ENCODE data around the gene PRR5L.

PRR5L gene

GRCh38 chr11:36352922-36353321 lies 56.8 kb downstream of the PRR5L start:
- FAIRE-seq (peak; percentile 40), DNase-seq (ENCODE audit: insufficient read length, low spot score) (no peak)
- TF ChIP-seq TAF1 (IDR thresholded peaks at IDR 0.05; ENCODE audit: low read depth, low read length) (no peak), POU2F2 (IDR thresholded peaks at IDR 0.05; ENCODE audit: low read depth, low read length) (no peak), SPI1 (IDR thresholded peaks at IDR 0.05; ENCODE audit: low read depth, low read length) (no peak), POLR2A (IDR thresholded peaks at IDR 0.05; ENCODE audit: low read depth, low read length) (no peak), POLR2AphosphoS5 (IDR thresholded peaks at IDR 0.05; ENCODE audit: low read depth, low read length) (no peak), PAX5 (IDR thresholded peaks at IDR 0.05; ENCODE audit: insufficient read depth, low read length, severe bottlenecking) (no peak)

GRCh38 chr11:36354221-36355003 lies 58.3 kb downstream of the PRR5L start:
- peak; percentile 79 for FAIRE-seq

GRCh38 chr11:36356201-36356600 lies 60.1 kb downstream of the PRR5L start:
- no peak for DNase-seq (ENCODE audit: insufficient read length, low spot score)
- peak; percentile 90 for FAIRE-seq
- TF ChIP-seq POU2F2 (IDR thresholded peaks at IDR 0.05; ENCODE audit: low read depth, low read length): no peak
- no peak for TF ChIP-seq TAF1 (IDR thresholded peaks at IDR 0.05; ENCODE audit: low read depth, low read length)
- TF ChIP-seq POLR2A (IDR thresholded peaks at IDR 0.05; ENCODE audit: low read depth, low read length): no peak
- peak; percentile 88 for TF ChIP-seq SPI1 (IDR thresholded peaks at IDR 0.05; ENCODE audit: low read depth, low read length)
- TF ChIP-seq PAX5 (IDR thresholded peaks at IDR 0.05; ENCODE audit: insufficient read depth, low read length, severe bottlenecking): no peak
- no peak for TF ChIP-seq POLR2AphosphoS5 (IDR thresholded peaks at IDR 0.05; ENCODE audit: low read depth, low read length)

More at GRCh38 chr11:36354221-36355003, 58.3 kb downstream of the PRR5L start:
- no peak for DNase-seq (ENCODE audit: insufficient read length, low spot score)
- TF ChIP-seq PAX5 (IDR thresholded peaks at IDR 0.05; ENCODE audit: insufficient read depth, low read length, severe bottlenecking) (no peak), TAF1 (IDR thresholded peaks at IDR 0.05; ENCODE audit: low read depth, low read length) (no peak), POU2F2 (IDR thresholded peaks at IDR 0.05; ENCODE audit: low read depth, low read length) (no peak), POLR2A (IDR thresholded peaks at IDR 0.05; ENCODE audit: low read depth, low read length) (no peak), POLR2AphosphoS5 (IDR thresholded peaks at IDR 0.05; ENCODE audit: low read depth, low read length) (no peak), SPI1 (IDR thresholded peaks at IDR 0.05; ENCODE audit: low read depth, low read length) (no peak)

GRCh38 chr11:36357831-36358230 lies 61.7 kb downstream of the PRR5L start:
- FAIRE-seq (no peak), DNase-seq (ENCODE audit: insufficient read length, low spot score) (no peak)
- TF ChIP-seq PAX5 (IDR thresholded peaks at IDR 0.05; ENCODE audit: insufficient read depth, low read length, severe bottlenecking) (no peak), TAF1 (IDR thresholded peaks at IDR 0.05; ENCODE audit: low read depth, low read length) (no peak), POLR2AphosphoS5 (IDR thresholded peaks at IDR 0.05; ENCODE audit: low read depth, low read length) (no peak), POU2F2 (IDR thresholded peaks at IDR 0.05; ENCODE audit: low read depth, low read length) (no peak), POLR2A (IDR thresholded peaks at IDR 0.05; ENCODE audit: low read depth, low read length) (no peak), SPI1 (IDR thresholded peaks at IDR 0.05; ENCODE audit: low read depth, low read length) (no peak)

GRCh38 chr11:36358436-36358835 lies 62.3 kb downstream of the PRR5L start:
- no peak for TF ChIP-seq PAX5 (IDR thresholded peaks at IDR 0.05; ENCODE audit: insufficient read depth, low read length, severe bottlenecking)
- no peak for TF ChIP-seq POU2F2 (IDR thresholded peaks at IDR 0.05; ENCODE audit: low read depth, low read length)
- TF ChIP-seq SPI1 (IDR thresholded peaks at IDR 0.05; ENCODE audit: low read depth, low read length): no peak
- no peak for TF ChIP-seq TAF1 (IDR thresholded peaks at IDR 0.05; ENCODE audit: low read depth, low read length)
- no peak for TF ChIP-seq POLR2A (IDR thresholded peaks at IDR 0.05; ENCODE audit: low read depth, low read length)
- TF ChIP-seq POLR2AphosphoS5 (IDR thresholded peaks at IDR 0.05; ENCODE audit: low read depth, low read length): no peak
- DNase-seq (ENCODE audit: insufficient read length, low spot score) (no peak), FAIRE-seq (no peak)

GRCh38 chr11:36360318-36360717 lies 64.2 kb downstream of the PRR5L start:
- DNase-seq (ENCODE audit: insufficient read length, low spot score) (no peak), FAIRE-seq (no peak)

GRCh38 chr11:36360826-36361415 lies 64.8 kb downstream of the PRR5L start:
- peak; percentile 71 for FAIRE-seq
- DNase-seq (ENCODE audit: insufficient read length, low spot score): no peak

More at GRCh38 chr11:36360318-36360717, 64.2 kb downstream of the PRR5L start:
- TF ChIP-seq POLR2AphosphoS5 (IDR thresholded peaks at IDR 0.05; ENCODE audit: low read depth, low read length) (no peak), POLR2A (IDR thresholded peaks at IDR 0.05; ENCODE audit: low read depth, low read length) (no peak), POU2F2 (IDR thresholded peaks at IDR 0.05; ENCODE audit: low read depth, low read length) (peak; percentile 77), TAF1 (IDR thresholded peaks at IDR 0.05; ENCODE audit: low read depth, low read length) (no peak), SPI1 (IDR thresholded peaks at IDR 0.05; ENCODE audit: low read depth, low read length) (0 out of 2 replicates have a peak, but pooled peaks have one; percentile 14), PAX5 (IDR thresholded peaks at IDR 0.05; ENCODE audit: insufficient read depth, low read length, severe bottlenecking) (peak; percentile 90)

GRCh38 chr11:36361472-36361871 lies 65.4 kb downstream of the PRR5L start:
- FAIRE-seq: no peak
- no peak for DNase-seq (ENCODE audit: insufficient read length, low spot score)
- TF ChIP-seq TAF1 (IDR thresholded peaks at IDR 0.05; ENCODE audit: low read depth, low read length): no peak
- TF ChIP-seq POLR2A (IDR thresholded peaks at IDR 0.05; ENCODE audit: low read depth, low read length): no peak
- no peak for TF ChIP-seq PAX5 (IDR thresholded peaks at IDR 0.05; ENCODE audit: insufficient read depth, low read length, severe bottlenecking)
- no peak for TF ChIP-seq SPI1 (IDR thresholded peaks at IDR 0.05; ENCODE audit: low read depth, low read length)
- TF ChIP-seq POU2F2 (IDR thresholded peaks at IDR 0.05; ENCODE audit: low read depth, low read length): no peak
- no peak for TF ChIP-seq POLR2AphosphoS5 (IDR thresholded peaks at IDR 0.05; ENCODE audit: low read depth, low read length)

More at GRCh38 chr11:36360826-36361415, 64.8 kb downstream of the PRR5L start:
- TF ChIP-seq TAF1 (IDR thresholded peaks at IDR 0.05; ENCODE audit: low read depth, low read length) (no peak), POLR2A (IDR thresholded peaks at IDR 0.05; ENCODE audit: low read depth, low read length) (no peak), SPI1 (IDR thresholded peaks at IDR 0.05; ENCODE audit: low read depth, low read length) (no peak), POU2F2 (IDR thresholded peaks at IDR 0.05; ENCODE audit: low read depth, low read length) (no peak), PAX5 (IDR thresholded peaks at IDR 0.05; ENCODE audit: insufficient read depth, low read length, severe bottlenecking) (no peak), POLR2AphosphoS5 (IDR thresholded peaks at IDR 0.05; ENCODE audit: low read depth, low read length) (no peak)

- TF ChIP-seq POLR2AphosphoS5 (IDR thresholded peaks at IDR 0.05; ENCODE audit: low read depth, low read length): no peak
- TF ChIP-seq SPI1 (IDR thresholded peaks at IDR 0.05; ENCODE audit: low read depth, low read length): no peak
- TF ChIP-seq POLR2A (IDR thresholded peaks at IDR 0.05; ENCODE audit: low read depth, low read length): no peak
- no peak for TF ChIP-seq TAF1 (IDR thresholded peaks at IDR 0.05; ENCODE audit: low read depth, low read length)
- TF ChIP-seq POU2F2 (IDR thresholded peaks at IDR 0.05; ENCODE audit: low read depth, low read length): no peak
- no peak for TF ChIP-seq PAX5 (IDR thresholded peaks at IDR 0.05; ENCODE audit: insufficient read depth, low read length, severe bottlenecking)
- FAIRE-seq: no peak
- no peak for DNase-seq (ENCODE audit: insufficient read length, low spot score)
Observed at GRCh38 chr11:36361901-36362391, 65.9 kb downstream of the PRR5L start.

All from GM12891 (cell line).